NCI-H748 treated with DMSO at 0.1 percent for 48 hours (cell line): ENCODE measurements around the gene DLX6.
A peak's percentile ranks its signal among the peaks of the same experiment; 100 is the strongest.

Experiments
- DNase-seq: peaks from one replicate; lab custom pipeline; 2025; lab: John Stamatoyannopoulos, UW

DLX6 gene

DNA sequence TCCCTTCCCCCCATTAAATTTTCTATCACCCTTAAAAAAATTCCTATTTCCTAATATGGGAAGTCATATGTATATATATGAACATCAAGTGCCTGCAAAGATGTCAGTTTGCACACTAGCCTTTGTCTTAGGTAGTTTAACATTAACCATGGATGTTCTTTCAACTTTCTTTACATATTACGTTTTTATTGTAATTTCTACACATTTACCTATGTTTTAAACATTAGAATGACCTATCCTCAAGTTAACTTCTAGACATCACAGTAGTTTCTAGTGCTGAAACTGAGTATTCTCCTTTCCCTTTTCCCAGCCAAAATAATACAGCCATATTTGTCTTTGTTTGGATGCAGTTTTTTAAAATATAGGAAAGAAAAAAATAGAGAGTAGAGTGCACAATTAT is 5.8 kb downstream of the DLX6 start:
- DNase-seq: no peak

DNA sequence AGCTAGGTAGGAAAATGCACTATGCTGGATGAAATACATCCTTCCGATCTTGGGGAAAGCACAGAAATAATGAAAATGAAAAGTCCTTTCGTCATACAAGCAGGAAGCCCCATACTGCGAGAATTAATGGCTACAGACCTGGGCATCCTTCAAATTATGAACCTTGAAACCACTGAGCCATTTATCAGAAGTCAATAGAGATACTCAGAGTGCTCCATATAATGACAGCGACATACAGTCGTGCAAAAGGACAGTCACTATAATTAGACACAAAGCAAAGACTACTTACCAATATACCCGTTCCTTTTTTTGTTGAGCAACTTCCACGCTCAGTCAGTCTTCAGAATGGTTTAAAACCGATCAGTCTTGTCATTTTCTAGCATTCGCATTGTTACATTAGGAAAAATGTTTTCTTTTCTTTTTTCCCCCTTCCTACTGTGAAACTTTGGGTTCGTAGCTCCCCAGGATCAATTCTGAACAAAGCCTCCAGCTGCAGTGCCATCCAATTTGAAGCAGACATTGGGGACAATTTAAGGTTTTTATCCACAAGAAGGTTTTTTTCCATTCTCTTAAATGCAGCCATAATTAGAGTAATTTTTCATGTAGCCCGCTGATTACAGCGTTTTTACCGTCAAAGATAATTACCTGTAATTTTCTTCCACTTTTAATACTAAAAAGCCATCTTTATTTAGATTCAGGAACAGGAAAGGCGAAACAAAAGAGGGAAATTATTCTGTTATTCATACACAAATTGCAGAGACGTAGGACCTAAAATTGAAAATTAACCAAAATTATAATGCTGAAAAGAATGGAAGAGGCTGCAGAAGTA is 6.4 kb downstream of the DLX6 start:
- DNase-seq: peak; percentile 95

DNA sequence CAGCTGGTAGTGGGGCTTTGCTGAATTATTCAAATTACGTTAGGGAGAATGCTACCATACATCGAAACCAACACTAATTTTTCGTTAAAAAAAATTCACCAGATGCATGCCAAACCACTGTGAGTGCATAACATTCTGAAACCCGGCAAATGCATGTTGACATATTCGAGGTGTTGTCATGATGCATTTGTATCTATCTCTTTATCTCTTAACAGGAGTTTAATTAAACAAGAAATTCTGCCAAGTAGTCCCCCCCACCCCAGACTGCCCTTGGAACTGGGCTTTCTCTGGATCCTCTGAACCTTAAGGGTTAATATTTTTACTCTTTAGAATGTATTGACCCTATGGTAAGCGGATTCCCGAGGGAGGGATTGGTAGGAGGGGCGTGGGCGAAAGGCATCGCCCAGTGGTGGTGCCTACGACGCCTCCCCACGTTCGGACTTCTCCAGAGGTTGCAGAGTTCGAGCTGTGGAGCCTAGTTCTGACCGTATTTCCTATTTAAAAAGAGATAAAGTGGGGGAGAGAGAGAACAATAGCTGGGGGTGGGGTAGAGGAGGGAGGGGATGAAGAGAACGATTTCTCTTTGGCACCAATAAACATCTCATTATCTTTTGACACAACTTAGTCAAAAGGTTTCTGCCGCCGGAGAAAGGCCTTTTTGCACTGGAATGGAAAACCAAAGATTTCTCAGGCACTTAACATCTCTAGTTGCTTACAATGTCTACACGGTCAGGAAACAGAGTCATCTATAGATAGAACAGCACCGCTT is 7.2 kb downstream of the DLX6 start:
- DNase-seq: no peak

DNA sequence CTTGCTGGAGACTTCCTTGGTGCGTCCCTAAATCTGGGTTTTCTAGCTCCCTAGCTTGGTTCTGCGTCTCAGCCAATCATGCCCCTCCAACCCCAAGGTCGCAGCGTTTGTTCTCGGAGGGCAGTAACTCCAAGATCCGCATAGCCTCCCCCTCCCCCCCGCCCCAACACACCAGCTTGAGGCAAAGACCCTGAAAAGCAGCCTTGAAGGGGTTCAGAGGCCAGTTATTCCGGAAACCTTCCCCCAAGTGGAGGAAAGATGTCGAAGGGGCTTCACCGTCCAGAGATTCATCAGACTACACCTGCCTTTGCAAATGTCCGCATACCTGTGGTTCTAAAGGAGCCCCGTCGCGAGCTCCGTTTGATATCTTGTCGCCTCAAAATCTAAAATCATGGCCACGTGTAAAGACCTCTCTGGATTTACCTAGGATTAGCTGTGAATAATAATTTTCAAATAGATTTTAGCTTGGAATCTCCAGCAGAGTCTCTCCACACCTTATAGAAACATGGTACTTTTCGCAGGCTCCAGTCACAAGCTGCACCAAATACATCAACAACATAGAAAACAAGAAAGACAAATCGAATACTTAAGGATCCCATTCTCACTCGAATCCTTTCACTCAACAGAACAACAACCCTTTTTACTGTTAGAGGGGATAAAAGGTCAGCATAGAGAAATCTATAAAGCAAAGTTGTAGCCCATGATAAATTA is 7.9 kb downstream of the DLX6 start:
- no peak for DNase-seq

DNA sequence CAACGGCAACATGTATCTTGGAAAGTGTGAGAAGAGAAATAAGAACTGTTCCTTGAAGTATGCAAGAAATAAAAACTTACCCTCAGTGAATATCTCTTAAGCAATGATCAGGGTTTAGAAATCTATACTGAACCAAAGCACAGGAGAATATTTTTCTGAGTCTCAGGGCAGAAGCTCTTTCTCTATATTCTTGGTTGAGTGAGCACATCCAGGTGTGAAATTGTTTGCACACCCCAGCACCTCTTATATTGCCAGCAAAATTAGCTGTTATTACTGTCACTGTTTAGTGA is 8.4 kb downstream of the DLX6 start:
- DNase-seq: no peak

DNA sequence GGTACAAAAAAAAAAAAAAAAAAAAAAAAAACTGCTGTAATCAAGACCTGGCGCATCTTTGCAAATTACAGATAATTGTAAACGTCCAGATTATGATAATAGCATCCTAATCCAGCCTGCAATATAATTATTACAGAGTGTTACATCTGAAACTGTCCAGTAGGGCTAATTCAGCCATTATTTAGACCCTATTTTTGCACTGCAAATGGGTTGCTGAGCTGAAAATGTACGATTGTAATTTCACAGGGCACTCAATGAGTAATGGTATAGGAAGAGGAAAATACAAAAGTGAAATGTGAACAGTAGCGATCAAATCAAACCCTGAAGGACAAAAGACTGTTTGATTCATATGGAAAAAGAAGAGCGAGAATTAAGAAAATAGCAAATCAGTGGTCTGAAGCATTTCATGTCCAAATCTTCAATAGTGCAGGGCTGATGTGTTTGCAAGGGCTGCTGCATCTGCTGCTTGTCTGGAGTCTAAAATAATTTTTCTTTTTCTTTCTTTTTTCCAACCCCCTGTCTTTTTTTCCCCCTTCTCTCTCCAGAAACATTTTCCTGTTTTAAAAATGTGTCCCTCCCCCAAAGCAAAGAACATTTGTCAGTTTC is 8.9 kb downstream of the DLX6 start:
- DNase-seq: no peak

DNA sequence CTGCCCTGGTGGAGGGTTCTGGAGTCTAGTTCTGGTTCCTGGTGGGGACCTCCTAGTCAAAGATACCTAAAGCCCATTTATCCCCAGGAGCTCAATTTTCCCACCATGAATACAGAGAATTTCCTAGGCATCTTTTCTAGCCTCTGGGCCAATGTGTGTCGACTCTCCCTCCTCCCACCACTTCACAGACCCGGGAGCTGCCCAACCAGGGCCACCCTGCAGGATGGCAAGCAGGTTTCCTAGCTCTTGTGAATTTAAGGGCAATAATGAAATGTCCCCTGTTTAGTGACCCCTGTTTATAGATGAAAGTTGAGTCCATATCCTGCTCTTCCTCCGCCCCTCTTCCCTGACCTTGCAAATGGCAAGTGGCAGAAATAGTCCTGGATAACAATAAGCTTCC is 9.9 kb downstream of the DLX6 start:
- DNase-seq: no peak

DNA sequence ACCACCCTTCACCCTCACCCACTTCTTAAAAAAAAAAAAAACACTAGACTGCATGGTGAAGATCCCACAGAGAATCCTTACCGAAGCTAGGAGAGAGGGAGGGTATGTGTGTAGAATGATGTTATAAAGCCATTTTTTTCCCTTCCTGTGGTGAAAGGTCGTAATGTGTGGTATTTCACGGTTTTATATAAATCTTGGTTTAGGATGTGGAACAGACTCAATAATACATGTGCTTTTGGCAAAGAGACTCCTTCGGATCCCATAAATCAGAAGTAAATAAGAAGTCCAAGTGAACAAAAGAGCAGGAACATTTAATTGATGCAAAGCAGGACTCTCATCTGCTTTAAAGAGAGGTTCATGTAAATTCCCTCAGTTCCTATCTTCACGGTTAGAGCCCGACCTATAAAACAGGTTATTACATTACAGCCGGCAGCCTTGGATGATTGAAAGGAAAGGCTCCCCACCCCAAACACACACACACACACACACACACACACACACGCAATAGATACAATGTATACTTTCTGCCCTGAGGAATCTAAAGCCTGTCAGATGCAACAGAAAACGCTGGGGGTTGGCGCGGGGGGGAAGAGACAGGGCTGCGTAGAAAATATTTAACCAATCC is 10.5 kb downstream of the DLX6 start:
- DNase-seq: no peak

DNA sequence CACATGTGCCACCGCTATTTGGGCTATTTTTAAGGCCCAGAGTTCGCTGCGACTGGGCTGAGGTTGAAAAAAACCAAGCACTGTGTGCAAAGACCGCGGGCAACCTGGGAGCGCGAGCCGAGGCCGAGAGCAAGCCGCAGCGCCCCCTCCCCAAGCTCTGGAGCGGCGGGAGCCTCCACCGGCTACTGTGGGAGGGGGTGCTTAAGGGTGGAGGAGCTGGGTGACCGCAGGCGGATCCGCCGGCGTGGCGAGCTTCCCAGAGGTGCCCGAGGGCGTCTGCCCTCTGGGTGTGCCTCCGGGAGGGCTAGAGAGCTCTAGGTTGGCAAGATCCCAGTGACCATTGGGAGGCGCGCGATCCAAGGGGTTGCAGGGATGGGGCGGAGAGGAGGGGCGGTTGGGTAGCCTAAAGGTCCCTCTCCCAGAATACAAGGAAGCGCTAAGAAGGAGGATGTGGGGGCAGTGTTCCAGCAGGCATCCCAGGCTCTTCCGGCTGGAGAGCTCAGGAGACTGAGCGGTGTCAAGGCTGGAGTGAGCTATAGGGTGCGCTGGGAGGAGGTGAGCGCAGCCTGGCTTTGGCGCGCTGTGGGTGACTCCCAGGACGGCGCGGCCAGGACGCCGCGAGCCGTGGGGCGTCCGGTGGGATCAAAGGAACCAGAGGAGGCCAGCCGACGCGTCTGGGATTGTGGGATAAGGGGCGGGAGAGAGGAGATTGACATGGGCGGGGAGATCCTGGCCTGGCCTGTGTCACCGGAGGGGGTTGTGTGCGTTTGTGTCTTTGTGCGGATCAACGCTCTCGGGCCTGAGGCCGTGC is 11.2 kb downstream of the DLX6 start:
- DNase-seq: no peak

DNA sequence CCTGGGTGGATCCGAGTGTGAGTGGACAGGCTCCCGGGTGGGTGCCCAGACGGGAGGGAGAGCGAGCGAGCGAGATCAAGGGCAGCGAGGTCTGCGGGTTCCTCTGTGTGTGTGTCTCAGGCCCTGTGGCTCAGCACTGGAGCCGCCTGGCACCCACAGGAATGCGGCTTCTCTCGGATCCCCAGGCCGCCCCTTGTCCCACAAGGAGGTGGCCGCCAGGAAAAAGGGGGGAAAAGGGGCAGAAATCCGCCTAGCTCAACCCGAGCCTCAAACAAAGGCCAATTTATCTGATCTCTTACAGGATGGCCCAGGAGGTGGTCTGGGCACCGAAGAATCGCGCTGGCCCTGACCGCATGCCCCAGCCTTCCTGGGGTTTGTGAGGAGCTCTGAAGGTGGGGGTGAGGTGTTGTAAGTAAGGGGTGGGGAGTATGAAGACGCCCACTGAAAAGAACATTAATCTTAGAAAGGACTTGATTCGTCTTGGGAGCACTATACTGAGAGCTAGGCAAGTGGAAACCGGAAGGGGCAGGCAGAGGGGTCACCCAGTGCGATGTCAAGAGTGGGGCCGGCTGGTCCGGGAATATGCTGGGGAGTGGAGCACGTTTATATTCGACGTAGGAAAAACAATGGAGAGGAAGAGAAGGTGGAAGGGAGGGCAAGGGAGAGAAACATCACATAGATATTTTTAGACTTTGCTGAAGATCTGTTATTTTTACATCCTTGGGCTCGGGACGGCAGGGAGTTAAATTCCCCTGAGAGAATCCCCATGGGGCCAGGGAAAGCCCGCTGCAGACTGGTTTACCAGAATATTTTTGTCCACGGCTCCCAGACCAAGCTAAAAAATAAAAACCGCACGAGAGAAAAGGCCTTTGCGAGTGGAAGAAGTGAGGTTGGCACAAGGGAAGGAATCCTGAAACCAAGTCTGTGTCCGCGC is 12.1 kb downstream of the DLX6 start:
- DNase-seq: no peak

DNA sequence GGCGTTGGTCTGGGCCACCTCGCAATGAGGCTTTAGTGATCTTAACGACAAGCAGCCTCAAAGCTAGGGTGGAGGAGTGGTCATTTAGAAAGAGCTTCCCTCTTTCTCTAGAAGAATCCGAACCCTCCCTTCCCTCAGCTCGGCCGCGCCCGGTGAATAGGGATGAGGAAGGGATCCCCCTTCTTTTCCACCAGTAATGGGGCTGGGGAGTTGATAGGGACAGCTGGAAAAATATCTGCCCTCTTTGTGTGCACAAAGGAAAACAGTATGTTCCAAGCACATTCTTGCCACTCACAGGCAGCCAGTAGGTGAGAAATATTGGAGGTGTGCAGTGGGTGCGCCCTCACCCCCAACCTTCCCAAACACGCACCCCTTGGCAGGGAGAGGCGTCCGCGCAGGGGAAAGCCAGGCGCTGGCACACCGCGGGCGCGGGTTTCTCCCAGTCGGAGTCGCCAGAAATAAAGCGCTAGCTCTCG is 12.8 kb downstream of the DLX6 start:
- DNase-seq: no peak

DNA sequence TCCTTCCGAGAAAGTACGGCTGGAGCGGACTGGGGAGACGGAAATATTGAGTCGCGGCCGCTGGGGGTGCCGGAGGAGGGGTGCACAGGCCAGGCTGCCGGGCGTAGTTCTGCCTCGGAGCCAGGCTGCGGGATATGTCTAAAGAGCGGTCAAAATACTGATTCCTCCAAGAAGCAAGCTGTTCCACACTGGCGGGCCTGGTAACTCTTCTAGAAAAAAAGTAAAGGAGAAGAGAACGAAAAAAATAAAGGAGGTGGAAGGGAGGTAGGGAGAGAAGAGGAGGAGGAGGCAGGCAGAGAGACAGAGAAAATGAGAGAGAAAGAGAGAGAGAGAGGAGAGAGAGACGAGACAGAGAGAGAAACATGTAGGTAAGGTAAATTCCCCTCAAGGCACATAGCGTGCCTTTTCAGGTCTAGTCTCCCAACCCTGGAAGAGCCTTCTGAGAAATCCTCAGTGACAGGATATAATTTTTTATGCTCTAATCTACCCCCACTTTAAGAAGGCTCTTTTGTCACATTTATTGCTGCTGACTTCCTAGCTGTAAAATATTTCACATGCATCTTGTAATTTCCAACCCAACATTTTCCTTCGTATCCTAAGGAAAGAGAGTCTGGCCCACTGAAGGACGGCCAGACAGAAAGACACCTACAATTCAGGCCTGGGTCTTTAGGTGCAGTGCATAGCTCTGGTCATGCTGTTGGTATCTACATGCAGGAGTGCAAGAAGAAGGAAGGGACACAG is 13.6 kb downstream of the DLX6 start:
- DNase-seq: no peak

DNA sequence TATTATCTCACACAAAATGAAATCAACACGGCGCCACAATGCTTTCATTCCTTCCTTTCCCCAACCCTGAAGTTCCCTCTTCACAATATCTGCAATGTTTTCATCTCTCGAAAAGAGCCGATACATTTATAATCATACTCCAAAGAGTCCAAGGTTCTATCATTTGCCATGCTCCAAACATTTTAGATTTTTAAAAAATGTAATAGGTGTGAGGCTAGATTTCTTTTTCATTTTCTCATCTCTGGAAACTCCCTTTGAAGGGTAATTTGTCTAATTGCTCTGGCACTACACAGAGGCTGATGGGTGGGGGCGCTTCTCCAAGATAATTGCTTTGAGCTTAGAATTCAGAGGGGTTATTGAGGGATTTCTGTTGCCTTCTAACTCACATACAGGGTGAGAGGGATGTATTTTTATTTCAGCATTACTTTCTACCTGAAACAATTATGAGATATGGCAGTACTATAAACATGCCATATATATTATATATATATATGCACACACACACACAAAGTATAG is 14.4 kb downstream of the DLX6 start:
- no peak for DNase-seq

DNA sequence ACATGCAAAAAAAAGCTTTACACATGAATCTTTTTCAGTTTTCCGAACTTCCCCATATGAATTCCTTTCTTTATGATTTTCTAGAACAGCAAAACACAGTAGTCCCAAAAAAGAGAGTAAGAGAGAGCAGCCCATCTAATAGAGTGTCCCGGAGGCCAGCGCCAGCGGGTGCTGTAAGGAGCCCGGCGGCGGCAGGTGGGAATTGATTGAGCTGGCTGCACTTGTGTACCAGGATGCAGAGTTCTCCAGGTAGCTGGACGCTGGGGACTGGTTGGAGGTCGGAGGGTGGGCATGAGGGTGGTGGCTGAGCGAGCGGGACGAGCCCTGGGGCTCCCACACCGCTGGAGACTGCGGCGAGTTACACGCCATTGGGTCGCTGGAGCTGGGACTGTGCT is 15.2 kb downstream of the DLX6 start:
- DNase-seq: no peak

DNA sequence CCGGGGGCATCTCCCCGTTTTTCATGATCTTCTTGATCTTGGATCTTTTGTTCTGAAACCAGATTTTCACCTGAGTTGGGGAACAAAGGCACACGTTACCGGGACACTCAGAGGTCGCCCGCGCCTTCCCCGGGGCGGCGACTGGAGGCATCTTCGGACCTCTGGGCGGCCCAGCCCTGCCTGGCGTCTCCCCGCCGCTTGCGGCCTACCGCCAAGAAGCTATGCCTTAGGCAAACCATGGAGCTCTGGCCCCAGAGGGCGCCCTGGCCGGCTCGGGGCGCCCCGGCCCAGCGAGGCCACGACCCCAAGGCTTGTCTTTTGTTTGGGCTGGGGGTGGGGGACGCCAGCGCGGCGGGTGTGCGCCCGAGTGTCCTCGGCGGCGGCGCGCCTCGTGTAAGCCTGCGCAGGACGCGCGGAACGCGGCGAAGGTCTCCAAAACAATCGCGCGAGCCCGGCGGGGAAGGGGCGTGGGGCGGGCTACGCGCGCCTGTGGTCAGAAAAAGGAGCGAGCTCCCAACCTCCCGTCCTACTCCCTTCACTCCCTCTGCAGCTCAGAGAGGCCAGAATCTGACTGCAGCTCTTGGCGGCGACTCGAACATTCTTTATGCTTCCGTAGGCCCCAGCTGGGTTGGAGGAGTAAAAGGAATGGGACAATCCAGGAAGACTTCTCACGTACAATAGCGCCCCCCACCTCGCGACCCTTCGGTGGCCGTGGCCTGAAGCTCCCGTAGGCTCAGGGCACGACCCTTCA is 15.8 kb downstream of the DLX6 start:
- DNase-seq: no peak

DNA sequence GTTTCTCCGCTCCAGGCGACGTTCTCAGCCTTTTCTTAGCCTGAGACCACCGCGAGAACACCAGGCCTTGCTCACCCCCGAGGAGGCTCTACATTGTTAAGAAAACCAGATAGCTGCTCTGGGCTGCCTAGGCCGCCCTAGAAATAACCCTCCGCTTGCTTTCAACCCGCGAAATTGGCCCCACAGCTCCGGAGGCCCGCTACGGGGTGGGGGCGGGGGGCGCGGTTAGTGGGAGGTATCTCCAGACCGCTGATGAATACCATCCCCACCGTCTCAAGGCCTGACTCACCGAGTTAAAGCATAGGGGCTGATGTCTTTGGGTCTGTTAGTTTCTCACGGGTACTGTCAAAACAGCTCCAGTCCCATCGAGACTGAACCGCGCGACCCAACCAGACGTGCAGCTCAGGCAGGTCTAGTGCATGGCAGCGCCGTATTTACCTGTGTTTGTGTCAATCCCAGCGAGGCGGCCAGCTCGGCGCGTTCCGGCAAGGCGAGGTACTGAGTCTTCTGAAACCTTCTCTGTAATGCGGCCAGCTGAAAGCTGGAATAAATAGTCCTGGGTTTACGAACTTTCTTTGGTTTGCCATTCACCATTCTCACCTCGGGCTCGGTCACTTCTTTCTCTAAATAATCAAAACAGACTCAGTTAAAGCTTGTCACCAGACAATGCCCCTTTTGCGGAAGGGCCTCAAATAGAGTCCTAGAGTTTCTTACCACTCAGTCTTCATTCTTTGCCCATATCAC is 16.6 kb downstream of the DLX6 start:
- no peak for DNase-seq

DNA sequence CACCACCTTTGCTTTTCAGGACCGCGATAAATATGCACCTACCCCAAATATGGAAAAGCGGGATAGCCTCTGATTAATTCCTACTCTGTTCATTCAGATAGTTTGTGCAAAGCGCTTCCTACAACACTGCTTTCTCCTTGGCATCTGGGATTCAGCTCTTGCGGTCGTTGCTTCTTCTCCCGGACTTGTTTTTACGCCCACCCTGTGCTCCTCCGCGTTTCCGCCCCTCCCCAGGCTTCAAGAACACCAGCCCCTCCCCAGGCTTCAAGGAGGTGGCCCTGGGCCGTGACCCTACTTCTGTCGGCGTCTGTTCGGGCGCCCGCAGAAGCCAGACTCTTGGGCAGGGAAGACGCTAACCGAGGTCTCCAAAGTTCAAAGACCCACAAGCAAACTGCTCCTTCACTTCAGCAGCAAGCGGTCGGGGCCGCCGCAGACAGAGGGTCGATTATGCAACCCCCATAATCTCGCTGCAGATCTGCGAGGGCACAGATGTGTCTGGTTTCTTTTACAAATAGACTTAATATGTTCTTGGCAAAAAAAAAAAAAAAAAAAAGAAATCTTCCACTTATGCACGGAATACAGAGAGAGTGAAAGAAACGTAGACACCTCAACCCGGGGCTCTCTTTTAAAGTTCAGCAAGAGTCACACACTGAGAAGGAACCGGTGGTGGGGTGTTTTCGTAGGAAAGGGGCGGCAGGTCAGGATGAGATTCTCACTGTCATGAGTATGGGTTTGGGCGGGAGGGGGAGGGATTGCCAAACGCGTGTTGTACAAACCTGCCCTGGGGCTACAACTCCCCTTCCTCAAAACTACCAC is 17.3 kb downstream of the DLX6 start:
- DNase-seq: no peak
